ENCODE results near the gene CST11.
"Not testable (repeated sequence)": the region's sequence is repeated elsewhere in the genome, so short reads cannot be mapped to it uniquely, and the experiment has no call there.

Gene CST11

GRCh38 chr20:23452776-23453175 is at the start of gene CST11:
CST11 (minus strand) TSS chr20:23452876; CDS start chr20:23452811, 65 bp downstream.
- DNase-seq (ENCODE audit: low spot score), result no peak

GRCh38 chr20:23501926-23502325 is 49.2 kb upstream of the CST11 start:
- no peak for DNase-seq (ENCODE audit: low spot score)

GRCh38 chr20:23497536-23497935 is 44.9 kb upstream of the CST11 start:
- DNase-seq (ENCODE audit: low spot score), result no peak

GRCh38 chr20:23493172-23493772 is 40.6 kb upstream of the CST11 start:
- no peak for DNase-seq (ENCODE audit: low spot score)

GRCh38 chr20:23492292-23492691 is 39.6 kb upstream of the CST11 start:
- no peak for DNase-seq (ENCODE audit: low spot score)

- DNase-seq (ENCODE audit: low spot score), result no peak
Observed at GRCh38 chr20:23490817-23491216, 38.1 kb upstream of the CST11 start, which contains the start of gene CST8. CST8 (plus strand) TSS chr20:23491117; CDS start chr20:23491668, 551 bp downstream.

GRCh38 chr20:23488996-23489395 is 36.3 kb upstream of the CST11 start:
- no peak for DNase-seq (ENCODE audit: low spot score)

- DNase-seq (ENCODE audit: low spot score), result no peak
Observed at GRCh38 chr20:23488470-23488869, 35.8 kb upstream of the CST11 start.

GRCh38 chr20:23484081-23484480 is 31.4 kb upstream of the CST11 start:
- no peak for DNase-seq (ENCODE audit: low spot score)

GRCh38 chr20:23482138-23482537 is 29.5 kb upstream of the CST11 start:
- DNase-seq (ENCODE audit: low spot score), result no peak

- DNase-seq (ENCODE audit: low spot score), result no peak
Observed at GRCh38 chr20:23479043-23479442, 26.4 kb upstream of the CST11 start.

GRCh38 chr20:23477223-23477622 is 24.5 kb upstream of the CST11 start:
- no peak for DNase-seq (ENCODE audit: low spot score)

GRCh38 chr20:23476015-23476754 is 23.5 kb upstream of the CST11 start:
- no peak for DNase-seq (ENCODE audit: low spot score)

- DNase-seq (ENCODE audit: low spot score), result no peak
Observed at GRCh38 chr20:23475395-23475794, 22.7 kb upstream of the CST11 start.

GRCh38 chr20:23473293-23473692 is 20.6 kb upstream of the CST11 start:
- not testable (repeated sequence) for DNase-seq (ENCODE audit: low spot score)

- DNase-seq (ENCODE audit: low spot score), result not testable (repeated sequence)
Observed at GRCh38 chr20:23472306-23472705, 19.6 kb upstream of the CST11 start.

GRCh38 chr20:23466961-23467360 is 14.3 kb upstream of the CST11 start:
- not testable (repeated sequence) for DNase-seq (ENCODE audit: low spot score)

GRCh38 chr20:23461180-23461579 is 8.5 kb upstream of the CST11 start:
- DNase-seq (ENCODE audit: low spot score), result no peak

GRCh38 chr20:23459461-23460150 is 6.9 kb upstream of the CST11 start:
- no peak for DNase-seq (ENCODE audit: low spot score)

GRCh38 chr20:23456873-23457272 is 4.2 kb upstream of the CST11 start:
- no peak for DNase-seq (ENCODE audit: low spot score)

GRCh38 chr20:23456409-23456808 is 3.7 kb upstream of the CST11 start:
- no peak for DNase-seq (ENCODE audit: low spot score)

GRCh38 chr20:23455639-23456038 is 3.0 kb upstream of the CST11 start:
- DNase-seq (ENCODE audit: low spot score), result no peak

GRCh38 chr20:23454816-23455215 is 2.1 kb upstream of the CST11 start:
- DNase-seq (ENCODE audit: low spot score), result no peak

All from kidney capillary endothelial cell (primary cell).